ENCODE measurements around the gene SEC61A1.

Gene SEC61A1

GRCh38 chr3:128011140-128011539 is 41.1 kb upstream of the SEC61A1 start:
- peak; percentile 15 for DNase-seq (ENCODE audit: low read depth, low spot score)
- H3K4me3 ChIP-seq (ENCODE audit: low read depth, low read length) = no peak overlapping the region
- TF ChIP-seq CTCF (IDR thresholded peaks at IDR 0.05; ENCODE audit: low read depth, low read length) = peak; percentile 63
- in situ Hi-C loops (cut with HindIII; ENCODE audit: low sequenced_read_pairs) = no loop called here

- no peak overlapping the region for H3K4me3 ChIP-seq (ENCODE audit: low read depth, low read length)
- TF ChIP-seq CTCF (IDR thresholded peaks at IDR 0.05; ENCODE audit: low read depth, low read length) = no peak
- in situ Hi-C loops (cut with HindIII; ENCODE audit: low sequenced_read_pairs) = no loop called here
- DNase-seq (ENCODE audit: low read depth, low spot score) = no peak
These were observed 40.2 kb upstream of the SEC61A1 start for GRCh38 chr3:128012050-128012449.

GRCh38 chr3:128014548-128014947 is 37.7 kb upstream of the SEC61A1 start:
- in situ Hi-C loops (cut with HindIII; ENCODE audit: low sequenced_read_pairs) = no loop called here
- H3K4me3 ChIP-seq (ENCODE audit: low read depth, low read length) = no peak overlapping the region
- DNase-seq (ENCODE audit: low read depth, low spot score) = no peak
- no peak for TF ChIP-seq CTCF (IDR thresholded peaks at IDR 0.05; ENCODE audit: low read depth, low read length)

- TF ChIP-seq CTCF (IDR thresholded peaks at IDR 0.05; ENCODE audit: low read depth, low read length) = no peak
- H3K4me3 ChIP-seq (ENCODE audit: low read depth, low read length) = no peak overlapping the region
- no peak for DNase-seq (ENCODE audit: low read depth, low spot score)
- in situ Hi-C loops (cut with HindIII; ENCODE audit: low sequenced_read_pairs) = no loop called here
These were observed 35.7 kb upstream of the SEC61A1 start for GRCh38 chr3:128016502-128016901.

- TF ChIP-seq CTCF (IDR thresholded peaks at IDR 0.05; ENCODE audit: low read depth, low read length) = no peak
- in situ Hi-C loops (cut with HindIII; ENCODE audit: low sequenced_read_pairs) = no loop called here
- DNase-seq (ENCODE audit: low read depth, low spot score) = no peak
- H3K4me3 ChIP-seq (ENCODE audit: low read depth, low read length) = no peak overlapping the region
These were observed 30.4 kb upstream of the SEC61A1 start for GRCh38 chr3:128021768-128022372.

GRCh38 chr3:128033102-128033501 is 19.1 kb upstream of the SEC61A1 start:
- H3K4me3 ChIP-seq (ENCODE audit: low read depth, low read length) = no peak overlapping the region
- no peak for DNase-seq (ENCODE audit: low read depth, low spot score)
- TF ChIP-seq CTCF (IDR thresholded peaks at IDR 0.05; ENCODE audit: low read depth, low read length) = no peak
- in situ Hi-C loops (cut with HindIII; ENCODE audit: low sequenced_read_pairs) = no loop called here

GRCh38 chr3:128036119-128036518 is 16.1 kb upstream of the SEC61A1 start:
- no peak overlapping the region for H3K4me3 ChIP-seq (ENCODE audit: low read depth, low read length)
- in situ Hi-C loops (cut with HindIII; ENCODE audit: low sequenced_read_pairs) = no loop called here
- no peak for DNase-seq (ENCODE audit: low read depth, low spot score)
- no peak for TF ChIP-seq CTCF (IDR thresholded peaks at IDR 0.05; ENCODE audit: low read depth, low read length)

All from astrocyte of the spinal cord (primary cell).